WI38 (cell line): ENCODE measurements around the gene TGFBR1.

Experiments
- H3K4me3 ChIP-seq: 2 replicates; pipeline ENCODE4 v1.5.1; 2011; ENCODE audit warnings: low read depth, mild to moderate bottlenecking, control low read depth, low read length
- CTCF ChIP-seq: IDR thresholded peaks from 2 replicates; pipeline ENCODE4 v1.5.1; 2012; ENCODE audit warnings: low read depth, mild to moderate bottlenecking, control low read depth, low read length

The TGFBR1 gene

GRCh38 chr9:99127356-99128132 is 22.6 kb downstream of the TGFBR1 start:
- no peak for TF ChIP-seq CTCF
- no peak overlapping the region for H3K4me3 ChIP-seq

GRCh38 chr9:99128133-99128406 is 23.2 kb downstream of the TGFBR1 start:
- TF ChIP-seq CTCF, result no peak

GRCh38 chr9:99129091-99129490 is 24.2 kb downstream of the TGFBR1 start:
- no peak for TF ChIP-seq CTCF
- no peak overlapping the region for H3K4me3 ChIP-seq

More at GRCh38 chr9:99128133-99128406, 23.2 kb downstream of the TGFBR1 start:
- H3K4me3 ChIP-seq, result no peak overlapping the region

- TF ChIP-seq CTCF, result no peak
- H3K4me3 ChIP-seq, result no peak overlapping the region
These were observed 25.2 kb downstream of the TGFBR1 start for GRCh38 chr9:99130069-99130468.

GRCh38 chr9:99133145-99133544 is 28.2 kb downstream of the TGFBR1 start:
- TF ChIP-seq CTCF, result no peak
- no peak overlapping the region for H3K4me3 ChIP-seq

- TF ChIP-seq CTCF, result no peak
These were observed 30.0 kb downstream of the TGFBR1 start for GRCh38 chr9:99134893-99135341.

GRCh38 chr9:99135456-99135855 is 30.5 kb downstream of the TGFBR1 start:
- no peak for TF ChIP-seq CTCF
- no peak overlapping the region for H3K4me3 ChIP-seq

More at GRCh38 chr9:99134893-99135341, 30.0 kb downstream of the TGFBR1 start:
- no peak overlapping the region for H3K4me3 ChIP-seq
